Mucosa of stomach (tissue), 1 donor: ENCODE measurements around the gene DDX27.

ENCODE experiments used
- H3K27me3 ChIP-seq: one replicate; pipeline ENCODE4 v1.7.0; 2013; ENCODE audit warnings: mild to moderate bottlenecking, low read length; ENCODE audit not compliant: control insufficient read depth, insufficient read depth
- H3K36me3 ChIP-seq: one replicate; pipeline ENCODE4 v1.7.0; 2013; ENCODE audit warnings: low read length; ENCODE audit not compliant: control insufficient read depth, insufficient read depth
- H3K4me1 ChIP-seq: one replicate; pipeline ENCODE4 v1.7.0; 2013; ENCODE audit warnings: mild to moderate bottlenecking, low read length; ENCODE audit not compliant: control insufficient read depth, insufficient read depth
- H3K4me3 ChIP-seq: one replicate; pipeline ENCODE4 v1.7.0; 2013; ENCODE audit warnings: low read length
- H3K9ac ChIP-seq: one replicate; pipeline ENCODE4 v1.7.0; 2013; ENCODE audit warnings: mild to moderate bottlenecking, low read length, moderate library complexity
- H3K9me3 ChIP-seq: one replicate; pipeline ENCODE4 v1.7.0; 2013; ENCODE audit warnings: mild to moderate bottlenecking, low read length, moderate library complexity; ENCODE audit not compliant: control insufficient read depth
- donor health status: Pancreatic carcinoma.

DDX27 gene

GRCh38 chr20:49290608-49291191 lies 71.5 kb downstream of the DDX27 start:
- Histone ChIP-seq H3K9me3 (peaks cover 16% of the 10 kb centered on the region), H3K9ac (no peak overlapping the region), H3K4me1 (peaks cover 4% of the 10 kb centered on the region), H3K4me3 (no peak overlapping the region), H3K27me3 (no peaks in the 10 kb centered on the region), H3K36me3 (peaks cover 38% of the 10 kb centered on the region)

- Histone ChIP-seq H3K36me3 (peaks cover 35% of the 10 kb centered on the region), H3K4me3 (no peak overlapping the region), H3K9ac (no peak overlapping the region), H3K4me1 (peaks cover 4% of the 10 kb centered on the region), H3K9me3 (peaks cover 11% of the 10 kb centered on the region), H3K27me3 (no peaks in the 10 kb centered on the region)
Observed at GRCh38 chr20:49291200-49291599, 72.0 kb downstream of the DDX27 start.

GRCh38 chr20:49292010-49292409 lies 72.8 kb downstream of the DDX27 start:
- Histone ChIP-seq H3K9me3 (peaks cover 3% of the 10 kb centered on the region), H3K4me1 (peaks cover 4% of the 10 kb centered on the region), H3K4me3 (no peak overlapping the region), H3K27me3 (no peaks in the 10 kb centered on the region), H3K9ac (no peak overlapping the region), H3K36me3 (peaks cover 27% of the 10 kb centered on the region)

- no peak overlapping the region for H3K4me3 ChIP-seq
- peaks cover 18% of the 10 kb centered on the region for H3K36me3 ChIP-seq
- no peaks in the 10 kb centered on the region for H3K27me3 ChIP-seq
- no peak overlapping the region for H3K9ac ChIP-seq
- H3K9me3 ChIP-seq, result no peaks in the 10 kb centered on the region
- H3K4me1 ChIP-seq, result peaks cover 4% of the 10 kb centered on the region
Observed at GRCh38 chr20:49293122-49293521, 73.9 kb downstream of the DDX27 start.
